ENCODE results near the gene HHAT. TPM values are rescaled to one million over a fixed set of nuclear protein-coding genes. Genes with fewer than 3 reads are reported as not detected.
"Not testable (repeated sequence)": the region's sequence is repeated elsewhere in the genome, so short reads cannot be mapped to it uniquely, and the experiment has no call there.

Gene HHAT
- total RNA-seq, 1 donor from 2014 or later: 2.9 TPM

GRCh38 chr1:210417881-210418280, 89.2 kb downstream of the HHAT start:
- Histone ChIP-seq H3K27me3 (ENCODE audit: control insufficient read depth, insufficient read depth, low read length) (no peaks in the 10 kb centered on the region), H3K4me3 (ENCODE audit: low read depth, low read length) (no peak overlapping the region), H3K36me3 (ENCODE audit: control insufficient read depth, insufficient read depth, low read length) (no peaks in the 10 kb centered on the region)
- no peak for FAIRE-seq
- DNase-seq (ENCODE audit: low read depth): no peak
- TF ChIP-seq CTCF (IDR thresholded peaks at IDR 0.05; ENCODE audit: insufficient read depth, low read length, severe bottlenecking): no peak

- no peak for FAIRE-seq
- H3K4me3 ChIP-seq (ENCODE audit: low read depth, low read length): no peak overlapping the region
- H3K27me3 ChIP-seq (ENCODE audit: control insufficient read depth, insufficient read depth, low read length): no peaks in the 10 kb centered on the region
- no peak for DNase-seq (ENCODE audit: low read depth)
- no peak for TF ChIP-seq CTCF (IDR thresholded peaks at IDR 0.05; ENCODE audit: insufficient read depth, low read length, severe bottlenecking)
- H3K36me3 ChIP-seq (ENCODE audit: control insufficient read depth, insufficient read depth, low read length): no peaks in the 10 kb centered on the region
These were observed 90.4 kb downstream of the HHAT start for GRCh38 chr1:210418863-210419650.

DNA sequence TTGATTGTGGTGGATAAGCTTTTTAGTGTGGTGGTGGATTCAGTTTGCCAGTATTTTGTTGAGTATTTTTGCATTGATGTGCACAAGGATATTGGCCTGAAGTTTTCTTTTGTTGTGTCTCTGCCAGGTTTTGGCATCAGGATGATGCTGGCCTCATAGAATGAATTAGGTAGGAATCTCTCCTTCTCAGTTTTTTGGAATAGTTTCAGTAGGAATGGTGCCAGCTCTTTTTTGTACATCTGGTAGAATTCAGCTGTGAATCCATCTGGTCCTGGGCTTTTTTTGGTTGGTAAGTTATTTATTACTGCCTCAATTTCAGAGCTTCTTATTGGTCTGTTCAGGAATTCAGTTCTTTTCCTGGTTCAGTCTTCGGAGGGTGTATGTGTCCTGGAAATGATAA, 98.0 kb downstream of the HHAT start:
- not testable (repeated sequence) for H3K27me3 ChIP-seq (ENCODE audit: control insufficient read depth, insufficient read depth, low read length); H3K4me3 ChIP-seq (ENCODE audit: low read depth, low read length); DNase-seq (ENCODE audit: low read depth); H3K36me3 ChIP-seq (ENCODE audit: control insufficient read depth, insufficient read depth, low read length); FAIRE-seq

DNA sequence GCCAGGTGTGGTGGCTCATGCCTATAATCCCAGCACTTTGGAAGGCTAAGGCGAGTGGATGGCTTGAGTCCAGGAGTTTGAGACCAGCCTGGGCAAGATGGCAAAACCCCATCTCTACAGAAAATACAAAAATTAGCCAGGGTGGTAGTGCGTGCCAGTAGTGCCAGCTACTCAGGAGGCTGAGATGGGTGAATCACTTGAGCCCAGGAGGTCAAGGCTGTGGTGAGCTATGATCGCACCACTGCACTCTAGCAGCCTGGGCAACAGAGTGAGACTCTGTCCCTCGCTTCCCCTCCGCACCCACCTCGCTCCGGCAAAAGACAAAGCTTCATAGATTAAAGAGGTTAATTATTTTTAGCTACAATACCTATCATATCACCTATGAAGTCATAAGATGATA, 100.0 kb downstream of the HHAT start:
- no peak overlapping the region for H3K4me3 ChIP-seq (ENCODE audit: low read depth, low read length)
- DNase-seq (ENCODE audit: low read depth) (no peak), FAIRE-seq (no peak)
- H3K27me3 ChIP-seq (ENCODE audit: control insufficient read depth, insufficient read depth, low read length): no peaks in the 10 kb centered on the region
- H3K36me3 ChIP-seq (ENCODE audit: control insufficient read depth, insufficient read depth, low read length): no peaks in the 10 kb centered on the region
- no peak for TF ChIP-seq CTCF (IDR thresholded peaks at IDR 0.05; ENCODE audit: insufficient read depth, low read length, severe bottlenecking)

DNA sequence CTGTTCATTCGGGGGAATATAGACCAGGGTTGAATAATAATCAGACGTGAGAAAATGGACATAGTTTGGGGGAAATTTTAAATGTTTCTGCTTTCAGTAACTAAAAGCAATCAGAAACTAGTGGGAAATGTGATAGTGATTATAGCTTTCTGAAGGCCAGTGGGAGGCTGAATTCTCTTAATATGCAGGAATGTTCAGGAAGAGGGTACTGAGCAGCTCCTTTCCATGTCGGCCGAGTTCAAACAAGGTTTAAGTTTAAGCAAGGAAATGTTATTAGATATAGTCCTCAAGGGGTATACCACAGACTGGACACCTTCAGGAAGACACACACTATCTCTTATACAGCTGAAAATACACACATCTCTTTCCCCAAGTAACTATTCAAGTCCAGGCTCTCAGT, 105.5 kb downstream of the HHAT start:
- Histone ChIP-seq H3K4me3 (ENCODE audit: low read depth, low read length) (no peak overlapping the region), H3K27me3 (ENCODE audit: control insufficient read depth, insufficient read depth, low read length) (no peaks in the 10 kb centered on the region), H3K36me3 (ENCODE audit: control insufficient read depth, insufficient read depth, low read length) (no peaks in the 10 kb centered on the region)
- no peak for FAIRE-seq
- DNase-seq (ENCODE audit: low read depth): no peak
- TF ChIP-seq CTCF (IDR thresholded peaks at IDR 0.05; ENCODE audit: insufficient read depth, low read length, severe bottlenecking): no peak

DNA sequence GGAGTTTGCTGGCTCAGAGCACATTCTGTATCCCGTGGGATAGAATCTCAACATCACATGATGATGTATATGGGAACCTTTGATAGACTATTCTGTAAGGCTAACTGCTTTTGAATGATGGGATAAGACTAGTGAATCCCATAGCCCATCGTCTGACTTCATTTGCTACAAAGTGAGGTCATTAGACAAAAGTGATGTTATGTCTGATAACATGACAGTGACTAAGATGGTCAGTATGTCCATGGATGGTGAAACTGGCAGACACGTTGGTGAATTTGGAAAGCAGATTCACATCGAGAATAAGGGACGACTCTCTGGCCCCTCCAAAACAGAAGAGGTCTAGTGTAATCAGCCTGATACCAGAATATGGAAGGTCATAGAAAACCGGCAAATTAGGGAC, 108.4 kb downstream of the HHAT start:
- DNase-seq (ENCODE audit: low read depth) (no peak), FAIRE-seq (no peak)
- Histone ChIP-seq H3K36me3 (ENCODE audit: control insufficient read depth, insufficient read depth, low read length) (no peaks in the 10 kb centered on the region), H3K4me3 (ENCODE audit: low read depth, low read length) (no peak overlapping the region), H3K27me3 (ENCODE audit: control insufficient read depth, insufficient read depth, low read length) (no peaks in the 10 kb centered on the region)
- TF ChIP-seq CTCF (IDR thresholded peaks at IDR 0.05; ENCODE audit: insufficient read depth, low read length, severe bottlenecking): no peak

Data from bronchial epithelial cell (primary cell).